IMR-90 (cell line): ENCODE data around the gene LTF. TPM values are rescaled to one million over a fixed set of nuclear protein-coding genes. Genes with fewer than 3 reads are reported as not detected.

Experiments used
- ATAC-seq: fragments of 200-7000 bp; cut with Tn5 transposase; 2 replicates; pipeline ENCODE4 v1.9.1; 2020; ENCODE audit warnings: low read depth, mild to moderate bottlenecking, moderate library complexity
- BruUV-seq: library from RNA; stranded (reverse); fragments of 400-500 nt; replicated peaks from 2 replicates; lab custom pipeline; 2021; lab: Mats Ljungman, UMichigan
- CTCF ChIA-PET: fragments of 300-600 bp; formaldehyde crosslinking; extraction: SDS; loops from one replicate; lab custom pipeline; 2021; ENCODE audit warnings: antibody characterized with exemption; lab: Yijun Ruan, JAX
- POLR2A ChIA-PET: fragments of 300-600 bp; sonication (Branson Sonifier 250); formaldehyde crosslinking; loops from one replicate; lab custom pipeline; 2022; ENCODE audit warnings: antibody characterized with exemption; ENCODE audit not compliant: unreplicated experiment; lab: Charles Lee
- DNase-seq: peaks from one replicate; pipeline ENCODE4 v3.0.0; 2013
- H2AFZ ChIP-seq: replicated peaks from 2 replicates; pipeline ENCODE3; 2013; ENCODE audit warnings: low read length, mild to moderate bottlenecking; ENCODE audit not compliant: poor library complexity
- H2AK5ac ChIP-seq: 2 replicates; pipeline ENCODE4 v1.6.1; 2013; ENCODE audit warnings: low read depth, low read length, inconsistent platforms
- H2AK9ac ChIP-seq: replicated peaks from 2 replicates; pipeline ENCODE3; 2013; ENCODE audit warnings: mild to moderate bottlenecking, low read depth, low read length, moderate library complexity; ENCODE audit not compliant: poor library complexity
- H2BK120ac ChIP-seq: 2 replicates; pipeline ENCODE4 v1.6.1; 2013; ENCODE audit warnings: low read depth, low read length, inconsistent platforms
- H2BK15ac ChIP-seq: 3 replicates; pipeline ENCODE4 v1.6.1; 2013; ENCODE audit warnings: low read depth, low read length, inconsistent platforms
- H2BK20ac ChIP-seq: 2 replicates; pipeline ENCODE4 v1.6.1; 2013; ENCODE audit warnings: low read depth, mild to moderate bottlenecking, inconsistent platforms, low read length, moderate library complexity
- H2BK5ac ChIP-seq: 2 replicates; pipeline ENCODE4 v1.6.1; 2013; ENCODE audit warnings: mild to moderate bottlenecking, low read depth, low read length, inconsistent platforms; ENCODE audit not compliant: poor library complexity, severe bottlenecking
- H3K14ac ChIP-seq: replicated peaks from 2 replicates; pipeline ENCODE4 v1.6.1; 2013; ENCODE audit warnings: low read depth, low read length, inconsistent platforms
- H3K18ac ChIP-seq: 2 replicates; pipeline ENCODE4 v1.6.1; 2013; ENCODE audit warnings: low read depth, low read length, control low read depth
- H3K23ac ChIP-seq: 2 replicates; pipeline ENCODE4 v1.6.1; 2013; ENCODE audit warnings: low read depth, low read length, inconsistent platforms
- H3K27ac ChIP-seq: 2 replicates; pipeline ENCODE4 v1.5.1; 2013; ENCODE audit warnings: mild to moderate bottlenecking, control low read depth, low read length; ENCODE audit not compliant: insufficient read depth
- H3K27me3 ChIP-seq: 2 replicates; pipeline ENCODE4 v1.6.1; 2013; ENCODE audit warnings: low read length; ENCODE audit not compliant: control insufficient read depth, insufficient read depth
- H3K36me3 ChIP-seq: 2 replicates; pipeline ENCODE4 v1.6.1; 2013; ENCODE audit warnings: low read length, mixed read lengths; ENCODE audit not compliant: control insufficient read depth, insufficient read depth
- H3K4ac ChIP-seq: 2 replicates; pipeline ENCODE4 v1.6.1; 2013; ENCODE audit warnings: low read depth, low read length, inconsistent platforms
- H3K4me1 ChIP-seq: 2 replicates; pipeline ENCODE4 v1.6.1; 2013; ENCODE audit warnings: low read length, mixed read lengths; ENCODE audit not compliant: control insufficient read depth, insufficient read depth
- H3K4me2 ChIP-seq: 2 replicates; pipeline ENCODE4 v1.6.1; 2013; ENCODE audit warnings: low read depth, mild to moderate bottlenecking, control low read depth, low read length, moderate library complexity
- H3K4me3 ChIP-seq: 2 replicates; pipeline ENCODE4 v1.5.1; 2013; ENCODE audit warnings: low read depth, mild to moderate bottlenecking, control low read depth, low read length, moderate library complexity; ENCODE audit not compliant: insufficient read depth
- H3K56ac ChIP-seq: 2 replicates; pipeline ENCODE4 v1.6.1; 2013; ENCODE audit warnings: low read length, inconsistent platforms; ENCODE audit not compliant: insufficient read depth; ENCODE audit errors: extremely low read depth
- H3K79me1 ChIP-seq, 2 experiments: 2 replicates each; pipeline ENCODE4 v1.6.1; 2013; ENCODE audit warnings: low read length in 2 of 2, inconsistent platforms in 1 of 2, low read depth in 1 of 2
- H3K9ac ChIP-seq: 2 replicates; pipeline ENCODE4 v1.6.1; 2013; ENCODE audit warnings: low read depth, low read length, control low read depth
- H3K9me1 ChIP-seq: 2 replicates; pipeline ENCODE4 v1.6.1; 2013; ENCODE audit warnings: low read length, inconsistent platforms; ENCODE audit not compliant: insufficient read depth
- H3K9me3 ChIP-seq: 2 replicates; pipeline ENCODE4 v1.6.1; 2013; ENCODE audit warnings: low read length; ENCODE audit not compliant: control insufficient read depth, insufficient read depth
- H4K20me1 ChIP-seq: 2 replicates; pipeline ENCODE4 v1.6.1; 2013; ENCODE audit warnings: low read length, inconsistent platforms; ENCODE audit not compliant: insufficient read depth
- H4K5ac ChIP-seq: 2 replicates; pipeline ENCODE4 v1.6.1; 2013; ENCODE audit warnings: mild to moderate bottlenecking, low read depth, low read length, control low read depth
- H4K8ac ChIP-seq, 2 experiments: 2 replicates each; pipeline ENCODE4 v1.6.1; 2013; ENCODE audit warnings: low read depth in 2 of 2, low read length in 2 of 2, control low read depth in 1 of 2, inconsistent platforms in 1 of 2
- H4K91ac ChIP-seq: 2 replicates; pipeline ENCODE4 v1.6.1; 2013; ENCODE audit warnings: low read depth, low read length, inconsistent platforms; ENCODE audit not compliant: insufficient read depth
- BHLHE40 ChIP-seq: fragments of 150-350 bp; IDR thresholded peaks from 2 replicates; pipeline ENCODE4 v1.6.1; 2016; ENCODE audit warnings: mild to moderate bottlenecking, low read depth, low read length
- CEBPB ChIP-seq: IDR thresholded peaks from 2 replicates; pipeline ENCODE4 v1.6.1; 2012; ENCODE audit warnings: low read depth, low read length, improper control_type of control experiment
- CHD1 ChIP-seq: IDR thresholded peaks from 2 replicates; pipeline ENCODE4 v1.6.1; 2012; ENCODE audit warnings: low read depth, low read length, improper control_type of control experiment
- FOS ChIP-seq: fragments of 150-350 bp; IDR thresholded peaks from 2 replicates; pipeline ENCODE4 v1.6.1; 2016; ENCODE audit warnings: low read depth, low read length
- MAFK ChIP-seq: IDR thresholded peaks from 2 replicates; pipeline ENCODE4 v1.6.1; 2012; ENCODE audit warnings: low read depth, low read length, improper control_type of control experiment
- MAZ ChIP-seq: IDR thresholded peaks from 2 replicates; pipeline ENCODE4 v1.6.1; 2012; ENCODE audit warnings: low read depth, mild to moderate bottlenecking, low read length, improper control_type of control experiment, moderate library complexity, borderline replicate concordance
- MXI1 ChIP-seq: IDR thresholded peaks from 2 replicates; pipeline ENCODE4 v1.6.1; 2012; ENCODE audit warnings: low read depth, mild to moderate bottlenecking, low read length, moderate library complexity, borderline replicate concordance
- NFE2L2 ChIP-seq: fragments of 150-350 bp; IDR thresholded peaks from 2 replicates; pipeline ENCODE4 v1.6.1; 2016; ENCODE audit warnings: low read depth, mild to moderate bottlenecking, low read length
- POLR2A ChIP-seq: IDR thresholded peaks from 2 replicates; pipeline ENCODE4 v1.6.1; 2012; ENCODE audit warnings: mild to moderate bottlenecking, low read depth, low read length
- RAD21 ChIP-seq: IDR thresholded peaks from 2 replicates; pipeline ENCODE4 v1.6.1; 2012; ENCODE audit warnings: low read length, improper control_type of control experiment
- RCOR1 ChIP-seq: IDR thresholded peaks from 2 replicates; pipeline ENCODE4 v1.6.1; 2012; ENCODE audit warnings: mild to moderate bottlenecking, low read length, improper control_type of control experiment; ENCODE audit not compliant: insufficient replicate concordance
- RFX5 ChIP-seq: IDR thresholded peaks from 2 replicates; pipeline ENCODE4 v1.8.0; 2012; ENCODE audit warnings: low read depth, mild to moderate bottlenecking, low read length, moderate library complexity
- SMC3 ChIP-seq: fragments of 150-350 bp; IDR thresholded peaks from 2 replicates; pipeline ENCODE4 v1.6.1; 2016; ENCODE audit warnings: low read depth, mild to moderate bottlenecking, antibody characterized with exemption, low read length, moderate library complexity
- WGBS, 2 experiments: methylation state at CpG; one replicate each; pipeline versions ENCODE4 v1.1.5 to v1.1.7; 2013; ENCODE audit warnings: missing lambda C conversion rate in 2 of 2; ENCODE audit not compliant: insufficient read length in 1 of 2; ENCODE audit errors: extremely low coverage in 2 of 2; 5-methylcytosine and 5-hydroxymethylcytosine counted together
- dilution Hi-C: fragments of 300-500 bp; cut with HindIII; formaldehyde crosslinking; loops from one replicate; pipeline ENCODE4 v1.14.3; 2018; ENCODE audit warnings: low sequenced_read_pairs; ENCODE audit not compliant: unreplicated experiment
- in situ Hi-C: fragments of 300-500 bp; cut with MboI; formaldehyde crosslinking; loops from 3 replicates; pipeline ENCODE4 v1.14.3; 2019; ENCODE audit warnings: low sequenced_read_pairs, inconsistent platforms, mixed read lengths
- intact Hi-C: fragments of 100-400 bp; cut with micrococcal nuclease; formaldehyde crosslinking; loops from 2 replicates; pipeline ENCODE4 v1.10.0; 2022
- polyA plus RNA-seq, 3 experiments: library from polyadenylated mRNA; depleted of rRNA; stranded (reverse); fragments of >200 nt; gene quantifications; 2 replicates each; pipeline ENCODE4 v1.2.3, GENCODE V29; 2012; ENCODE audit warnings: low replicate concordance in 1 of 3
- total RNA-seq: library from RNA; depleted of rRNA; stranded (reverse); fragments of >200 nt; gene quantifications from 2 replicates; pipeline ENCODE4 v1.2.3, GENCODE V29; 2012
- TF ChIP-seq, protein P1 (sequence below): conservative IDR thresholded peaks from 2 replicates; pipeline ENCODE4 v1.5.1; 2012; ENCODE audit warnings: mild to moderate bottlenecking, low read depth, low read length, improper control_type of control experiment
- TF ChIP-seq, protein P2 (sequence below): fragments of 150-350 bp; IDR thresholded peaks from 2 replicates; pipeline ENCODE4 v1.6.1; 2017; ENCODE audit warnings: mild to moderate bottlenecking, antibody characterized with exemption, low read length, low read depth
- TF ChIP-seq, protein P3 (sequence below): fragments of 150-350 bp; IDR thresholded peaks from 2 replicates; pipeline ENCODE4 v1.6.1; 2016; ENCODE audit warnings: low read depth, mild to moderate bottlenecking, low read length, moderate library complexity, borderline replicate concordance

The LTF gene
- total and polyA plus RNA-seq, 2 of the 4 experiments (the other 2 are of a cell fraction): not detected

DNA sequence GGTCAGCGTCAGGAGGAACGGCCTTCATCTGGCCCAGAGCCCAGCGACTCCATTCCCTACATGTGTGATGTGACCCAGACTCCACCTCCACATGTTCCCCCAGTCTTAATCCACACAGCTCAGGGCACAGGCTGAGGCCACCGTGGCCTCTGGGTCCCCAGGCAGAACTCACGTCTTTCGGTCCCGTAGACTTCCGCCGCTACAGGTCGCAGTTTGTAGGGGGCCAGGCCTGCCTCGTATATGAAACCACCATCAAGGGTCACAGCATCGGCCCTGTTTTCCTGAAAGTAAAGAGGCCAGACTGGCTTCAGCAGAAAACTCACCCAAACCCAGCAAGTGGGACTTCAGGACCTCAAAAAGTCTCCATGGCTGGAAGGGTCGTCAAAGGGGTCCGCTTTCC lies 8.6 kb downstream of the LTF start:
- intact Hi-C loops (no loop called here), in situ Hi-C loops (no loop called here), dilution Hi-C loops (no loop called here)
- no peak for DNase-seq
- Histone ChIP-seq H3K9me1 (no peaks in the 10 kb centered on the region), H3K9me3 (no peaks in the 10 kb centered on the region), H2BK20ac (no peak overlapping the region), H3K23ac (no peak overlapping the region), H3K56ac (no peak overlapping the region), H2AK9ac (no peak overlapping the region), H4K8ac (no peak overlapping the region), H3K14ac (no peak overlapping the region), H4K5ac (no peak overlapping the region), H3K27ac (no peak overlapping the region), H3K4me3 (no peak overlapping the region), H2AK5ac (no peak overlapping the region), H3K9ac (no peak overlapping the region), H2AFZ (no peak overlapping the region), H4K91ac (no peak overlapping the region), H3K4me2 (no peak overlapping the region), H2BK120ac (no peak overlapping the region), H3K36me3 (no peaks in the 10 kb centered on the region), H3K4ac (no peak overlapping the region), H3K27me3 (peaks cover 47% of the 10 kb centered on the region), H3K18ac (no peak overlapping the region), H2BK15ac (no peak overlapping the region), H3K79me1 (no peaks in the 10 kb centered on the region), H2BK5ac (no peak overlapping the region), H4K20me1 (no peaks in the 10 kb centered on the region), H3K4me1 (no peaks in the 10 kb centered on the region)
- ATAC-seq: no peak
- TF ChIP-seq MAFK: no peak
- TF ChIP-seq CHD1: no peak
- no peak for TF ChIP-seq POLR2A
- TF ChIP-seq FOS: no peak
- TF ChIP-seq, protein P1, sequence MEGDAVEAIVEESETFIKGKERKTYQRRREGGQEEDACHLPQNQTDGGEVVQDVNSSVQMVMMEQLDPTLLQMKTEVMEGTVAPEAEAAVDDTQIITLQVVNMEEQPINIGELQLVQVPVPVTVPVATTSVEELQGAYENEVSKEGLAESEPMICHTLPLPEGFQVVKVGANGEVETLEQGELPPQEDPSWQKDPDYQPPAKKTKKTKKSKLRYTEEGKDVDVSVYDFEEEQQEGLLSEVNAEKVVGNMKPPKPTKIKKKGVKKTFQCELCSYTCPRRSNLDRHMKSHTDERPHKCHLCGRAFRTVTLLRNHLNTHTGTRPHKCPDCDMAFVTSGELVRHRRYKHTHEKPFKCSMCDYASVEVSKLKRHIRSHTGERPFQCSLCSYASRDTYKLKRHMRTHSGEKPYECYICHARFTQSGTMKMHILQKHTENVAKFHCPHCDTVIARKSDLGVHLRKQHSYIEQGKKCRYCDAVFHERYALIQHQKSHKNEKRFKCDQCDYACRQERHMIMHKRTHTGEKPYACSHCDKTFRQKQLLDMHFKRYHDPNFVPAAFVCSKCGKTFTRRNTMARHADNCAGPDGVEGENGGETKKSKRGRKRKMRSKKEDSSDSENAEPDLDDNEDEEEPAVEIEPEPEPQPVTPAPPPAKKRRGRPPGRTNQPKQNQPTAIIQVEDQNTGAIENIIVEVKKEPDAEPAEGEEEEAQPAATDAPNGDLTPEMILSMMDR: no peak
- no peak for TF ChIP-seq BHLHE40
- TF ChIP-seq MAZ: no peak
- TF ChIP-seq MXI1: no peak
- TF ChIP-seq, protein P2, sequence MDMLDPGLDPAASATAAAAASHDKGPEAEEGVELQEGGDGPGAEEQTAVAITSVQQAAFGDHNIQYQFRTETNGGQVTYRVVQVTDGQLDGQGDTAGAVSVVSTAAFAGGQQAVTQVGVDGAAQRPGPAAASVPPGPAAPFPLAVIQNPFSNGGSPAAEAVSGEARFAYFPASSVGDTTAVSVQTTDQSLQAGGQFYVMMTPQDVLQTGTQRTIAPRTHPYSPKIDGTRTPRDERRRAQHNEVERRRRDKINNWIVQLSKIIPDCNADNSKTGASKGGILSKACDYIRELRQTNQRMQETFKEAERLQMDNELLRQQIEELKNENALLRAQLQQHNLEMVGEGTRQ: no peak
- no peak for TF ChIP-seq SMC3
- no peak for TF ChIP-seq NFE2L2
- TF ChIP-seq, protein P3, sequence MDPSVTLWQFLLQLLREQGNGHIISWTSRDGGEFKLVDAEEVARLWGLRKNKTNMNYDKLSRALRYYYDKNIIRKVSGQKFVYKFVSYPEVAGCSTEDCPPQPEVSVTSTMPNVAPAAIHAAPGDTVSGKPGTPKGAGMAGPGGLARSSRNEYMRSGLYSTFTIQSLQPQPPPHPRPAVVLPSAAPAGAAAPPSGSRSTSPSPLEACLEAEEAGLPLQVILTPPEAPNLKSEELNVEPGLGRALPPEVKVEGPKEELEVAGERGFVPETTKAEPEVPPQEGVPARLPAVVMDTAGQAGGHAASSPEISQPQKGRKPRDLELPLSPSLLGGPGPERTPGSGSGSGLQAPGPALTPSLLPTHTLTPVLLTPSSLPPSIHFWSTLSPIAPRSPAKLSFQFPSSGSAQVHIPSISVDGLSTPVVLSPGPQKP: no peak
- no peak for TF ChIP-seq RFX5
- no peak for TF ChIP-seq CEBPB
- TF ChIP-seq RAD21: no peak
- no peak for TF ChIP-seq RCOR1
- ChIA-PET CTCF (no interaction called here), POLR2A (no interaction called here)
- no TSS peak for BruUV-seq
- WGBS, 2 experiments: 40% methylated on average over 1 of the region's 14 CpGs; no CpG with 5 or more reads in 1 of the 2 experiments
